GM19324 (cell line): ENCODE results near the gene PC.
"Not testable (repeated sequence)": the region's sequence is repeated elsewhere in the genome, so short reads cannot be mapped to it uniquely, and the experiment has no call there.

Experiments
- ATAC-seq: cut with Tn5 transposase; IDR thresholded peaks from one replicate; pipeline ENCODE4 v1.9.1; 2021; ENCODE audit warnings: mild to moderate bottlenecking, moderate library complexity; ENCODE audit not compliant: unreplicated experiment, low FRiP score

The PC gene

GRCh38 chr11:66845876-66846212 is 112.3 kb downstream of the PC start:
- no peak for ATAC-seq

GRCh38 chr11:66845143-66845875 is 112.9 kb downstream of the PC start:
- ATAC-seq: no peak

GRCh38 chr11:66844496-66845142 is 113.6 kb downstream of the PC start:
- ATAC-seq: no peak

- no peak for ATAC-seq
These were observed 114.2 kb downstream of the PC start for GRCh38 chr11:66843776-66844495.

GRCh38 chr11:66842896-66843775 is 115.0 kb downstream of the PC start, which contains the start of gene RCE1:
RCE1 (plus strand) TSS chr11:66843441; CDS start chr11:66843456, 15 bp downstream.
- ATAC-seq: peak; percentile 88

- no peak for ATAC-seq
These were observed 115.7 kb downstream of the PC start for GRCh38 chr11:66842501-66842895.

- ATAC-seq: no peak
These were observed 116.3 kb downstream of the PC start for GRCh38 chr11:66841861-66842260.

GRCh38 chr11:66840317-66841091 is 117.7 kb downstream of the PC start:
- no peak for ATAC-seq

GRCh38 chr11:66835768-66836405 is 122.3 kb downstream of the PC start:
- no peak for ATAC-seq

GRCh38 chr11:66834943-66835342 is 123.2 kb downstream of the PC start:
- no peak for ATAC-seq

GRCh38 chr11:66834539-66834845 is 123.7 kb downstream of the PC start:
- no peak for ATAC-seq

- ATAC-seq: not testable (repeated sequence)
These were observed 133.6 kb downstream of the PC start for GRCh38 chr11:66824573-66824972.

- ATAC-seq: no peak
These were observed 134.5 kb downstream of the PC start for GRCh38 chr11:66823700-66824099.

- no peak for ATAC-seq
These were observed 137.3 kb downstream of the PC start for GRCh38 chr11:66820901-66821300.

GRCh38 chr11:66820381-66820780 is 137.8 kb downstream of the PC start:
- no peak for ATAC-seq

GRCh38 chr11:66818231-66818955 is 139.8 kb downstream of the PC start:
- ATAC-seq: no peak

GRCh38 chr11:66815646-66816045 is 142.5 kb downstream of the PC start:
- ATAC-seq: no peak

GRCh38 chr11:66814678-66815077 is 143.5 kb downstream of the PC start:
- no peak for ATAC-seq
